Parathyroid adenoma (tissue), 2 donors: ENCODE data around the gene OR10H1.
"Not testable (repeated sequence)": the region's sequence is repeated elsewhere in the genome, so short reads cannot be mapped to it uniquely, and the experiment has no call there.

Experiments used
- H2AFZ ChIP-seq: fragments of 300-600 bp; sonication (generic); one replicate; pipeline ENCODE4 v1.7.0; 2017; ENCODE audit warnings: antibody characterized with exemption, mild to moderate bottlenecking
- H3K27ac ChIP-seq: fragments of 300-600 bp; sonication (generic); one replicate; pipeline ENCODE4 v1.7.0; 2017
- H3K27me3 ChIP-seq: fragments of 300-600 bp; sonication (generic); one replicate; pipeline ENCODE4 v1.7.0; 2017; ENCODE audit warnings: low read length; ENCODE audit not compliant: control insufficient read depth, insufficient read depth
- H3K36me3 ChIP-seq: fragments of 300-600 bp; sonication (generic); one replicate; pipeline ENCODE4 v1.7.0; 2017; ENCODE audit warnings: low read length; ENCODE audit not compliant: control insufficient read depth, insufficient read depth
- H3K4me1 ChIP-seq: fragments of 300-600 bp; sonication (generic); one replicate; pipeline ENCODE4 v1.7.0; 2017; ENCODE audit warnings: control low read depth
- H3K4me2 ChIP-seq: fragments of 300-600 bp; sonication (generic); one replicate; pipeline ENCODE4 v1.7.0; 2017; ENCODE audit warnings: low read length
- H3K4me3 ChIP-seq: fragments of 300-600 bp; sonication (generic); one replicate; pipeline ENCODE4 v1.7.0; 2017; ENCODE audit warnings: low read depth, low read length
- H3K79me2 ChIP-seq: fragments of 300-600 bp; sonication (generic); one replicate; pipeline ENCODE4 v1.7.0; 2017; ENCODE audit warnings: control low read depth
- H3K9ac ChIP-seq: fragments of 300-600 bp; sonication (generic); one replicate; pipeline ENCODE4 v1.7.0; 2017; ENCODE audit warnings: mild to moderate bottlenecking
- H3K9me3 ChIP-seq: fragments of 300-600 bp; sonication (generic); one replicate; pipeline ENCODE4 v1.7.0; 2017; ENCODE audit warnings: low read length; ENCODE audit not compliant: control insufficient read depth
- CTCF ChIP-seq: fragments of 300-600 bp; sonication (generic); IDR thresholded peaks from one replicate; pipeline ENCODE4 v1.7.0; 2017; ENCODE audit warnings: antibody characterized with exemption, mild to moderate bottlenecking
- donor health status: primary hyperparathyroidism.

OR10H1 gene

DNA sequence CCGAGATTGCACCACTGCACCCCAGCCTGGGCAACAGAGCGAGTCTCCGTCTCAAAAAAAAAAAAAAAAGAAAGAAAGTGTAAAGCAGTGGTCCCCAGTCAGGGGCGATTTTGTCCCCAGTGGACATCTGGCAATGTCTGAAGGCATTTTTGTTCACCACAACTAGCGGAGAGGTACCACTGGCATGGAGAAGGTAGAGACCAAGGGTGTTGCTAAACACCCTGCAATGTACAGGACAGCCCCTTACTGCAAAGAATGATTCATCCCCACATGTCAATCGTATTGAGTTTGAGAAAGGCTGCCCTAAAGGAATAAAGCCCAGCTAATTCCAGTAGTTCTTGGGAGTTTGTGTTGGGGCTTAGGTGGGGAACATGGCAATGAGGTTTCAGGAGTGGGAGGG is 43.7 kb upstream of the OR10H1 start:
- H3K9ac ChIP-seq = no peak overlapping the region
- H3K4me3 ChIP-seq = no peak overlapping the region
- no peaks in the 10 kb centered on the region for H3K9me3 ChIP-seq
- no peak for TF ChIP-seq CTCF
- H3K27ac ChIP-seq = no peak overlapping the region
- H2AFZ ChIP-seq = no peak overlapping the region
- H3K36me3 ChIP-seq = no peaks in the 10 kb centered on the region
- H3K4me1 ChIP-seq = no peaks in the 10 kb centered on the region
- H3K27me3 ChIP-seq = no peaks in the 10 kb centered on the region
- no peak overlapping the region for H3K4me2 ChIP-seq
- H3K79me2 ChIP-seq = no peaks in the 10 kb centered on the region

- H3K9ac ChIP-seq = no peak overlapping the region
- H3K4me3 ChIP-seq = no peak overlapping the region
- H3K36me3 ChIP-seq = no peaks in the 10 kb centered on the region
- no peaks in the 10 kb centered on the region for H3K79me2 ChIP-seq
- no peak for TF ChIP-seq CTCF
- H3K27me3 ChIP-seq = no peaks in the 10 kb centered on the region
- H3K9me3 ChIP-seq = no peaks in the 10 kb centered on the region
- H3K4me2 ChIP-seq = no peak overlapping the region
- H2AFZ ChIP-seq = no peak overlapping the region
- no peaks in the 10 kb centered on the region for H3K4me1 ChIP-seq
- no peak overlapping the region for H3K27ac ChIP-seq
Measured at GRCh38 chr19:15850385-15850784, 34.9 kb upstream of the OR10H1 start.

GRCh38 chr19:15846923-15847322 is 31.5 kb upstream of the OR10H1 start:
- no peak overlapping the region for H3K4me2 ChIP-seq
- no peak overlapping the region for H3K9ac ChIP-seq
- no peak for TF ChIP-seq CTCF
- H3K27me3 ChIP-seq = no peaks in the 10 kb centered on the region
- H2AFZ ChIP-seq = no peak overlapping the region
- H3K4me1 ChIP-seq = no peaks in the 10 kb centered on the region
- no peaks in the 10 kb centered on the region for H3K79me2 ChIP-seq
- no peaks in the 10 kb centered on the region for H3K9me3 ChIP-seq
- no peaks in the 10 kb centered on the region for H3K36me3 ChIP-seq
- H3K27ac ChIP-seq = no peak overlapping the region
- H3K4me3 ChIP-seq = no peak overlapping the region

DNA sequence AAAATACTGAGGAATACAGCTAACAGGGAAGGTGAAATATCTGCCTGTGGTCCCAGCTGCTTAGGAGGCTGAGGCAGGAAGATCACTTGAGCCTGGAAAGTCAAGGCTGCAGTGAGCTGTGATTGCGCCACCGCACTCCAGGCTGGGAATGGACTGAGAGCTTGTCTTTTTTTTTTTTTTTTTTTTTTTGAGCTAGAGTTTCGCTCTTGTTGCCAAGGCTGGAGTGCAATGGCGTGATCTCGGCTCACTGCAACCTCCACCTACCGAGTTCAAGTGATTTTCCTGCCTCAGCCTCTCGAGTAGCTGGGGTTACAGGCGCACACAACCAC is 28.4 kb upstream of the OR10H1 start:
- not testable (repeated sequence) for H3K79me2 ChIP-seq, H3K9ac ChIP-seq, H3K4me2 ChIP-seq, H3K4me3 ChIP-seq, H3K36me3 ChIP-seq, H3K27ac ChIP-seq, H3K27me3 ChIP-seq, H3K4me1 ChIP-seq, H2AFZ ChIP-seq, H3K9me3 ChIP-seq

DNA sequence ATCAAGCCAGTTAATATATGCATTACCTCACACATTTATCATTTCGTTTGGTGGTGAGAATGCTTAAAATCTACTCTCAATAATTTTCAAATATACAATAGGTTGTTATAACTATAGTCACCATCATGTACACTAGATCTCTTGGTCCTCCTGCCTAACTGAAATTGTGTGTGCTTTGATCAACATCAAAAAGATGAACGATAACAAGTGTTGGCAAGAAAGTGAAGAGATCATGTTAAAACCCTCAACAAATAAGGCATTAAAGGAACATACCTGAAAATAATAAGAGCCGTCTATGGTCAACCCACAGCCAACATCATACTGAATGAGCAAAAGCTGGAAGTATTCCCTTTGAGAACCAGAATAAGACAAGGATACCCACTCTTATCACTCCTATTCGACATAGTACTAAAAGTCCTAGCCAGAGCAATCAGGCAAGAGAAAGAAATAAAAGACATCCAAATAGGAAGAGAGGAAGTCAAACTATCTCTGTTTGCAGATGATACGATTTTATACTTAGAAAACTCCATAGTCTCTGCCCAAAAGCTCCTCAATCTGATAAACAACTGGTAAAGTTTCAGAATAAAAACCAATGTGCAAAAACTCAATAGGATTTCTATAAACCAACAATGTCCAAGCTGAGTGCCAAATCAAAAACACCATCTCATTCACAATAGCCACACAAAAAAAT is 27.9 kb upstream of the OR10H1 start:
- TF ChIP-seq CTCF = no peak
- no peak overlapping the region for H3K4me3 ChIP-seq
- no peak overlapping the region for H3K4me2 ChIP-seq
- H3K36me3 ChIP-seq = no peaks in the 10 kb centered on the region
- H3K79me2 ChIP-seq = no peaks in the 10 kb centered on the region
- no peak overlapping the region for H2AFZ ChIP-seq
- no peaks in the 10 kb centered on the region for H3K27me3 ChIP-seq
- H3K9me3 ChIP-seq = no peaks in the 10 kb centered on the region
- no peak overlapping the region for H3K9ac ChIP-seq
- no peaks in the 10 kb centered on the region for H3K4me1 ChIP-seq
- H3K27ac ChIP-seq = no peak overlapping the region
